ENCODE data around the gene MOGAT1. TPM values are rescaled to one million over a fixed set of nuclear protein-coding genes. Genes with fewer than 3 reads are reported as not detected.

The MOGAT1 gene
- total RNA-seq, 1 experiment from 2014 or later = 0.22 TPM

GRCh38 chr2:222734703-222735014 is 63.2 kb downstream of the MOGAT1 start:
- Histone ChIP-seq H3K36me3 (ENCODE audit: control insufficient read depth in 1 of 2, insufficient read depth in 2 of 2, low read length in 2 of 2) (no peaks in the 10 kb centered on the region), H4K20me1 (ENCODE audit: insufficient read depth) (no peaks in the 10 kb centered on the region), H3K4me3 (replicated peaks in 1 of 2; ENCODE audit: low read depth in 1 of 2, low read length in 2 of 2) (no peak overlapping the region), H3K4me1 (ENCODE audit: control insufficient read depth in 1 of 2, insufficient read depth in 2 of 2, low read length in 2 of 2) (peaks cover 0 to 10% of the 10 kb centered on the region in 2 experiments; a peak in 2 of 4 replicates), H3K27ac (ENCODE audit: low read depth, low read length) (no peak overlapping the region), H3K9me2 (ENCODE audit: insufficient read depth) (no peaks in the 10 kb centered on the region), H3K79me2 (ENCODE audit: insufficient read depth, low read length) (no peaks in the 10 kb centered on the region), H3K4me2 (ENCODE audit: low read length) (no peak overlapping the region), H2AFZ (ENCODE audit: low read depth, low read length, poor library complexity, severe bottlenecking) (no peak overlapping the region), H3K9ac (ENCODE audit: low read length) (no peak overlapping the region), H3K27me3 (ENCODE audit: insufficient read depth, low read length) (no peaks in the 10 kb centered on the region), H3K9me3 (ENCODE audit: control insufficient read depth in 1 of 2, insufficient read depth in 1 of 2, low read depth in 1 of 2, low read length in 2 of 2) (no peaks in the 10 kb centered on the region)
- CTCF ChIA-PET = no interaction called here
- no peak for TF ChIP-seq REST (IDR thresholded peaks at IDR 0.05; ENCODE audit: low read depth)
- TF ChIP-seq YY1 (IDR thresholded peaks at IDR 0.05; ENCODE audit: extremely low read depth, insufficient replicate concordance, low read depth, low read length) = no peak
- no peak for TF ChIP-seq EZH2 (IDR thresholded peaks at IDR 0.05)
- no peak for TF ChIP-seq ZNF274 (IDR thresholded peaks at IDR 0.05; ENCODE audit: low read depth, low read length)
- no peak for TF ChIP-seq POLR2A (IDR thresholded peaks at IDR 0.05; ENCODE audit: borderline replicate concordance, extremely low read depth, insufficient read depth, insufficient read length)
- TF ChIP-seq ZBTB33 (IDR thresholded peaks at IDR 0.05; ENCODE audit: extremely low read depth, insufficient replicate concordance, low read length) = no peak
- TF ChIP-seq SRF (IDR thresholded peaks at IDR 0.05; ENCODE audit: low read depth) = no peak
- TF ChIP-seq SP1 (IDR thresholded peaks at IDR 0.05; ENCODE audit: low read depth) = no peak
- no peak for TF ChIP-seq JUND (IDR thresholded peaks at IDR 0.05)
- TF ChIP-seq FOSL1 (IDR thresholded peaks at IDR 0.05; ENCODE audit: low read depth) = no peak
- no peak for TF ChIP-seq MAX (IDR thresholded peaks at IDR 0.05)
- TF ChIP-seq RAD21 (IDR thresholded peaks at IDR 0.05; ENCODE audit: low read depth) = no peak
- no peak for TF ChIP-seq POLR2AphosphoS5 (IDR thresholded peaks at IDR 0.05; ENCODE audit: low read depth, low read length)
- TF ChIP-seq CEBPB (IDR thresholded peaks at IDR 0.05; ENCODE audit: low read depth) = no peak
- no peak for TF ChIP-seq ATF3 (IDR thresholded peaks at IDR 0.05)
- no peak for TF ChIP-seq ELF1 (IDR thresholded peaks at IDR 0.05; ENCODE audit: borderline replicate concordance, low read depth)
- intact Hi-C loops (cut with micrococcal nuclease) = no loop called here
- RAD21 ChIA-PET (ENCODE audit: low non-redundant PET in 1 of 2, low total read pairs in 2 of 2, uncharacterized antibody in 2 of 2, unreplicated experiment in 2 of 2) = no interaction called here
- DNase-seq (ENCODE audit: low read depth, low spot score) = no peak
- BruUV-seq (replicated peaks) = no TSS peak
- POLR2A ChIA-PET = interaction anchor here (1.3 kb wide), 1 partner anchor 25 kb away, joined by 3 read pairs; no protein-coding TSS in a partner anchor
- ATAC-seq = no peak

Data from HCT116 (cell line).